Skeletal muscle tissue (tissue), 4 donors: ENCODE data around the gene WHRN. TPM values are rescaled to one million over a fixed set of nuclear protein-coding genes. Genes with fewer than 3 reads are reported as not detected.

ENCODE experiments used
- H3K27ac ChIP-seq: one replicate; pipeline ENCODE4 v1.7.0; 2013; ENCODE audit warnings: mild to moderate bottlenecking, low read depth, low read length, inconsistent platforms
- H3K27me3 ChIP-seq, 3 donors: one replicate each; pipeline ENCODE4 v1.7.0; 2013; ENCODE audit warnings: low read length in 3 of 3; ENCODE audit not compliant: control insufficient read depth in 3 of 3, insufficient read depth in 3 of 3
- H3K36me3 ChIP-seq, 3 donors: one replicate each; pipeline ENCODE4 v1.7.0; 2013; ENCODE audit warnings: low read length in 3 of 3; ENCODE audit not compliant: control insufficient read depth in 3 of 3, insufficient read depth in 3 of 3
- H3K4me1 ChIP-seq, 3 donors: one replicate each; pipeline ENCODE4 v1.7.0; 2013; ENCODE audit warnings: low read length in 3 of 3, mild to moderate bottlenecking in 3 of 3; ENCODE audit not compliant: control insufficient read depth in 3 of 3, insufficient read depth in 3 of 3
- H3K4me3 ChIP-seq, 3 donors: one replicate each; pipeline ENCODE4 v1.7.0; 2013; ENCODE audit warnings: low read length in 3 of 3
- H3K9ac ChIP-seq, 3 donors: one replicate each; pipeline ENCODE4 v1.7.0; 2013; ENCODE audit warnings: low read length in 3 of 3, mild to moderate bottlenecking in 3 of 3, moderate library complexity in 2 of 3, low read depth in 1 of 3
- H3K9me3 ChIP-seq, 3 donors: one replicate each; pipeline ENCODE4 v1.7.0; 2013; ENCODE audit warnings: low read length in 3 of 3; ENCODE audit not compliant: control insufficient read depth in 3 of 3
- total RNA-seq: library from RNA; depleted of rRNA; stranded (reverse); fragments of >200 nt; gene quantifications from one replicate; pipeline ENCODE4 v1.2.3, GENCODE V29; 2014
- donor health status: Osteomylitis.

Gene WHRN
- total RNA-seq, 1 donor from 2014 or later = 0.52 TPM

- Histone ChIP-seq H3K9me3 (no peaks in the 10 kb centered on the region), H3K4me1 (peaks cover 4 to 6% (median 4%) of the 10 kb centered on the region in 3 donors), H3K27ac (no peak overlapping the region), H3K4me3 (no peak overlapping the region), H3K36me3 (no peaks in the 10 kb centered on the region), H3K27me3 (peaks cover 23 to 63% (median 60%) of the 10 kb centered on the region in 3 donors), H3K9ac (no peak overlapping the region)
Observed at GRCh38 chr9:114503009-114503408, 2.3 kb downstream of the WHRN start.

DNA sequence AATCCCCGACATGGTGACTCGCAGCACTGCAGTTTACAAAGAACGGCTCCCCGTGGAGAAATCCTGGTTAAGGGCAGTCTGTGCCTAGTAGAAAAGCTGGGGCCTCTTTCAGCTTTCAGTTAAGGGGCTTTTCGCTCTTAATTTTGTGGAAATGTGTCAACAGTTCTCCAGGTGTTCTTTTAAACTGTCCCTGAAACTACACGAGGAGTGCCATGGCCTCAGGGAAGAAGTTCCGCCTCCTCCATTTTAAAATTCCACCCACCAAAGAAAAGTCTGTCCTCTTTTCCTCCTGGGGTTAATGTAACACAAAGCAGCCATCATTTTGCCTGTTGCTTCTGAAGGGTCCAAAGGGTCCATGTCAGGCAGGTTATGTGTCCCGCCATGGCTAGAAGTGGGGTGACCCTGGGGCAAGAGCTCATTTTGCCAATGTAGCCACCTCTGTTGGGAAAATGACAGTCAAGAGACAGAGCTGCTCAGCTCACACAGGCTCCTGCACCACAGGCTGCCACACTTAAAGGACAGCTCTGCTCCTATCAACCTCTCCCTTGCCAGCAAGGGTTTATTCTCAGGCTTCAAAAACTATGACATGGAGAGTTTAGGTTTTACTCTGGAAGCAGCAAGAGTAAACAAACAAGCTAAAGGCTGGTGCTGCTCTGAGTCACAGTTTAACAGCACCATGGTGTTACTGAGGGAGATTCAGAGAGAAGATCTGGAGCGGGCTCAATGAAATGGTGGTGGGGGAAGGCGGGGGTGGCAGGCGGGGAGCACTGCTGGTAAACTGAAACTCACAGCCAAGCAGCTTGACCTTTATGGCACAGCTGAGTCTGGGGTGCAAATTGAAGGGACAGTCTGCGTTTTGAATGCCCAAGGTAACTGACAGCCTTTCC, 3.2 kb downstream of the WHRN start:
- H3K27ac ChIP-seq = no peak overlapping the region
- no peaks in the 10 kb centered on the region for H3K9me3 ChIP-seq
- no peak overlapping the region for H3K9ac ChIP-seq
- H3K27me3 ChIP-seq = peaks cover 23 to 57% (median 54%) of the 10 kb centered on the region in 3 donors
- H3K4me1 ChIP-seq = peaks cover 4 to 6% (median 4%) of the 10 kb centered on the region in 3 donors
- no peaks in the 10 kb centered on the region for H3K36me3 ChIP-seq
- no peak overlapping the region for H3K4me3 ChIP-seq

DNA sequence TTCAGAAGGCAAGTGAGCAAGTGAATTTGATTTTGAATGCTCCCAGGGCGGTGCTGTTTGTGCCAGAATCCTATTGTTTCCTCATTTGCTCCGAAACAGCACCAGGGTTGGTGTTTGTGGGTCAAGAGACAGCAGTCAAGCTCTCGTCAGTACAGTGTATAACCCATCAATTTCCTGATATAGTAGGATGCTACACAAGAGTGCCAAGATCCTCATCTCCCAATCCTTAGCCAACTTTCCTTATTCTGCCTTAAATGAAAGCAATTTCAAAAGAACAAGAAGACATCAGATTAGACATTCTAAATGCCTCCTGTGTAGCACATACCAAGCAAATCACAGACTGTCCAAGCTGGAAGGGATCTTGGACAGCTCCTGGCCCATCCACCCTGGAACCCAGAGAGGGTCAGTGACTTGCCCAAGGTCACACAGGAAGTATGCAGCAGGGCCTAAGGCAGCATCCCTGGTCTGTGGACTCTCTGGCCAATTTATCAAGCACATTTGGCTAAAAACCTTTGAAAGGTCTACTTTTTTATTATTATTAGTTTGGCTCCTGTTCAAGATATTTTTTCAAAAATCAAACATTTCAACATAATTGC, 4.5 kb downstream of the WHRN start:
- H3K27ac ChIP-seq = no peak overlapping the region
- no peaks in the 10 kb centered on the region for H3K9me3 ChIP-seq
- no peak overlapping the region for H3K4me3 ChIP-seq
- peaks cover 4% of the 10 kb centered on the region in 3 donors for H3K4me1 ChIP-seq
- no peaks in the 10 kb centered on the region for H3K36me3 ChIP-seq
- peaks cover 17 to 50% (median 43%) of the 10 kb centered on the region in 3 donors for H3K27me3 ChIP-seq
- no peak overlapping the region for H3K9ac ChIP-seq

- H3K9me3 ChIP-seq = no peaks in the 10 kb centered on the region
- no peaks in the 10 kb centered on the region for H3K36me3 ChIP-seq
- peaks cover 15 to 45% (median 42%) of the 10 kb centered on the region in 3 donors for H3K27me3 ChIP-seq
- no peak overlapping the region for H3K27ac ChIP-seq
- H3K9ac ChIP-seq = no peak overlapping the region
- peaks cover 0 to 2% (median 0%) of the 10 kb centered on the region in 3 donors for H3K4me1 ChIP-seq
- no peak overlapping the region for H3K4me3 ChIP-seq
Observed at GRCh38 chr9:114499941-114500696, 5.2 kb downstream of the WHRN start.

- H3K9me3 ChIP-seq = no peaks in the 10 kb centered on the region
- no peak overlapping the region for H3K9ac ChIP-seq
- no peaks in the 10 kb centered on the region for H3K36me3 ChIP-seq
- no peak overlapping the region for H3K27ac ChIP-seq
- peaks cover 12 to 40% (median 38%) of the 10 kb centered on the region in 3 donors for H3K27me3 ChIP-seq
- peaks cover 0 to 2% (median 0%) of the 10 kb centered on the region in 3 donors for H3K4me1 ChIP-seq
- no peak overlapping the region for H3K4me3 ChIP-seq
Observed at GRCh38 chr9:114499528-114499927, 5.7 kb downstream of the WHRN start.

GRCh38 chr9:114497727-114498382, 7.4 kb downstream of the WHRN start:
- H3K27me3 ChIP-seq = peaks cover 7 to 31% (median 22%) of the 10 kb centered on the region in 3 donors
- no peaks in the 10 kb centered on the region for H3K36me3 ChIP-seq
- no peak overlapping the region for H3K4me3 ChIP-seq
- no peak overlapping the region for H3K9ac ChIP-seq
- no peaks in the 10 kb centered on the region for H3K4me1 ChIP-seq
- H3K9me3 ChIP-seq = no peaks in the 10 kb centered on the region
- H3K27ac ChIP-seq = no peak overlapping the region

- Histone ChIP-seq H3K9me3 (no peaks in the 10 kb centered on the region), H3K9ac (no peak overlapping the region), H3K36me3 (no peaks in the 10 kb centered on the region), H3K27ac (no peak overlapping the region), H3K27me3 (peaks cover 7 to 30% (median 22%) of the 10 kb centered on the region in 3 donors), H3K4me3 (no peak overlapping the region), H3K4me1 (no peaks in the 10 kb centered on the region)
Observed at GRCh38 chr9:114497236-114497635, 8.0 kb downstream of the WHRN start.

- H3K36me3 ChIP-seq = no peaks in the 10 kb centered on the region
- H3K9me3 ChIP-seq = no peaks in the 10 kb centered on the region
- H3K27ac ChIP-seq = no peak overlapping the region
- H3K4me1 ChIP-seq = no peaks in the 10 kb centered on the region
- H3K4me3 ChIP-seq = no peak overlapping the region
- no peak overlapping the region for H3K9ac ChIP-seq
- peaks cover 7 to 22% (median 22%) of the 10 kb centered on the region in 3 donors for H3K27me3 ChIP-seq
Observed at GRCh38 chr9:114496011-114496410, 9.3 kb downstream of the WHRN start.

- Histone ChIP-seq H3K4me1 (no peaks in the 10 kb centered on the region), H3K27me3 (peaks cover 4 to 16% (median 15%) of the 10 kb centered on the region in 3 donors), H3K36me3 (no peaks in the 10 kb centered on the region), H3K27ac (no peak overlapping the region), H3K9ac (no peak overlapping the region), H3K4me3 (no peak overlapping the region), H3K9me3 (no peaks in the 10 kb centered on the region)
Observed at GRCh38 chr9:114494776-114495569, 10.3 kb downstream of the WHRN start.
